ENCODE measurements around the gene TANGO2. TPM values are rescaled to one million over a fixed set of nuclear protein-coding genes. Genes with fewer than 3 reads are reported as not detected.

TANGO2 gene
- total RNA-seq, 1 experiment from 2014 or later: 14.6 TPM

DNA sequence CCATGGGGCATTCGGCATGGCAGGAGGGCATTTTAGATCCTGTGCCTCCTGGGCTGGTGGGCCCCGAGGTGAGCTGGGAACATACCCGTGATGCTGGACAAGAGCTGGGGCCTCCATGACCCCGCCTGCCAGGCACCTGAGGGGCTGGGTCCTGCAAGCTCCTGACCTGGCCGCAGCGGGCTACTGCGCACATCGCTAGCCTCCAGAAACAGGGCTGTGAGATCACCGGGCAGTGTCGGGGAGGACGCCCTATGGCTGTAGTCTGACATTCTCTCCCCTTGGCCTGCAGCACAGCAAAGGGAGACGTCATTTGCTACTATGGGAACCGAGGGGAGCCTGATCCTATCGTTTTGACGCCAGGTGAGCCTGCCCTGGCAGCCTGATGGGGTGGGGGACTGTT is 34.7 kb downstream of the TANGO2 start:
- DNase-seq: no peak

More for the DNA sequence above, 34.7 kb downstream of the TANGO2 start:
- Mint-ChIP-seq H3K36me3 (ENCODE audit: insufficient read depth in 1 of 3, low read depth in 3 of 3) (peaks cover 0 to 5% (median 0%) of the 10 kb centered on the region in 3 experiments; a peak in 2 of 7 replicates), H3K4me3 (no peak overlapping the region), H3K27me3 (ENCODE audit: low read depth) (no peaks in the 10 kb centered on the region; the same call in 1 of the 2 replicates), H3K4me1 (no peaks in the 10 kb centered on the region), H3K27ac (no peak overlapping the region), H3K9me3 (no peaks in the 10 kb centered on the region)
- Histone ChIP-seq H2BK20ac (ENCODE audit: low read depth, low read length, poor library complexity, severe bottlenecking) (no peak overlapping the region), H3K9me3 (ENCODE audit: control insufficient read depth, low read depth, low read length) (no peaks in the 10 kb centered on the region), H2AFZ (ENCODE audit: low read length) (no peak overlapping the region), H3K14ac (ENCODE audit: insufficient read depth, low read length) (no peak overlapping the region; the same call in 1 of the 2 replicates), H2BK120ac (ENCODE audit: low read depth, low read length, poor library complexity, severe bottlenecking) (no peak overlapping the region), H3T11ph (ENCODE audit: low read length) (no peak overlapping the region), H3K4me1 (ENCODE audit: insufficient read depth, low read length) (no peaks in the 10 kb centered on the region), H3K4ac (ENCODE audit: low read depth, low read length) (no peak overlapping the region), H3K56ac (ENCODE audit: insufficient read length, low read depth, low read length) (no peak overlapping the region), H3K23me2 (ENCODE audit: insufficient read length, low read depth, low read length, poor library complexity, severe bottlenecking) (no peaks in the 10 kb centered on the region), H3K27ac (ENCODE audit: insufficient read length, low read depth, low read length) (no peak overlapping the region), H2AK5ac (ENCODE audit: insufficient read length, low read length) (no peak overlapping the region), H3K23ac (ENCODE audit: insufficient read length, low read depth, low read length) (no peak overlapping the region), H4K5ac (ENCODE audit: insufficient read length, low read depth, low read length) (no peak overlapping the region), H3K27me3 (ENCODE audit: insufficient read depth, low read length) (no peaks in the 10 kb centered on the region), H3K79me2 (ENCODE audit: insufficient read depth, low read length) (no peaks in the 10 kb centered on the region), H4K91ac (ENCODE audit: insufficient read length, low read depth, low read length) (no peak overlapping the region), H3K4me2 (ENCODE audit: insufficient read depth, insufficient read length, low read length) (no peak overlapping the region), H2BK12ac (ENCODE audit: insufficient read length, low read depth, low read length) (no peak overlapping the region), H4K8ac (replicated peaks; ENCODE audit: insufficient read length, low read depth, low read length) (no peak overlapping the region), H2BK15ac (ENCODE audit: low read depth, low read length) (no peak overlapping the region), H4K20me1 (ENCODE audit: control insufficient read depth, insufficient read depth, insufficient read length) (no peaks in the 10 kb centered on the region), H3K9ac (ENCODE audit: extremely low read depth, insufficient read length, low read length) (no peak overlapping the region), H3K79me1 (ENCODE audit: insufficient read depth, low read depth, low read length, poor library complexity, severe bottlenecking) (no peaks in the 10 kb centered on the region), H3K18ac (ENCODE audit: insufficient read length, low read depth, low read length) (no peak overlapping the region), H2BK5ac (ENCODE audit: insufficient read length, low read length) (no peak overlapping the region)
- no CpG with 5 or more reads among the region's 15 CpGs for WGBS (ENCODE audit: extremely low coverage, insufficient read length, low lambda C conversion rate)
- TF ChIP-seq, protein P1, sequence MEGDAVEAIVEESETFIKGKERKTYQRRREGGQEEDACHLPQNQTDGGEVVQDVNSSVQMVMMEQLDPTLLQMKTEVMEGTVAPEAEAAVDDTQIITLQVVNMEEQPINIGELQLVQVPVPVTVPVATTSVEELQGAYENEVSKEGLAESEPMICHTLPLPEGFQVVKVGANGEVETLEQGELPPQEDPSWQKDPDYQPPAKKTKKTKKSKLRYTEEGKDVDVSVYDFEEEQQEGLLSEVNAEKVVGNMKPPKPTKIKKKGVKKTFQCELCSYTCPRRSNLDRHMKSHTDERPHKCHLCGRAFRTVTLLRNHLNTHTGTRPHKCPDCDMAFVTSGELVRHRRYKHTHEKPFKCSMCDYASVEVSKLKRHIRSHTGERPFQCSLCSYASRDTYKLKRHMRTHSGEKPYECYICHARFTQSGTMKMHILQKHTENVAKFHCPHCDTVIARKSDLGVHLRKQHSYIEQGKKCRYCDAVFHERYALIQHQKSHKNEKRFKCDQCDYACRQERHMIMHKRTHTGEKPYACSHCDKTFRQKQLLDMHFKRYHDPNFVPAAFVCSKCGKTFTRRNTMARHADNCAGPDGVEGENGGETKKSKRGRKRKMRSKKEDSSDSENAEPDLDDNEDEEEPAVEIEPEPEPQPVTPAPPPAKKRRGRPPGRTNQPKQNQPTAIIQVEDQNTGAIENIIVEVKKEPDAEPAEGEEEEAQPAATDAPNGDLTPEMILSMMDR (conservative IDR thresholded peaks at IDR 0.05): no peak
